Tibial nerve (tissue), 3 donors: ENCODE measurements around the gene CCDC180.

Experiments used
- CTCF ChIP-seq, 5 experiments: fragments of 200-600 bp in 3 of 5; fragments of 450-650 bp in 2 of 5; sonication (generic) in 3 of 5; IDR thresholded peaks; one replicate each; pipeline ENCODE4 v1.5.1; 2016 to 2019; ENCODE audit warnings: antibody characterized with exemption in 5 of 5, mild to moderate bottlenecking in 3 of 5, moderate library complexity in 2 of 5
- POLR2A ChIP-seq, 2 donors: fragments of 450-650 bp; IDR thresholded peaks; one replicate each; pipeline ENCODE4 v1.6.1; 2017; ENCODE audit warnings: antibody characterized with exemption in 2 of 2, mild to moderate bottlenecking in 2 of 2, moderate library complexity in 2 of 2

DNA sequence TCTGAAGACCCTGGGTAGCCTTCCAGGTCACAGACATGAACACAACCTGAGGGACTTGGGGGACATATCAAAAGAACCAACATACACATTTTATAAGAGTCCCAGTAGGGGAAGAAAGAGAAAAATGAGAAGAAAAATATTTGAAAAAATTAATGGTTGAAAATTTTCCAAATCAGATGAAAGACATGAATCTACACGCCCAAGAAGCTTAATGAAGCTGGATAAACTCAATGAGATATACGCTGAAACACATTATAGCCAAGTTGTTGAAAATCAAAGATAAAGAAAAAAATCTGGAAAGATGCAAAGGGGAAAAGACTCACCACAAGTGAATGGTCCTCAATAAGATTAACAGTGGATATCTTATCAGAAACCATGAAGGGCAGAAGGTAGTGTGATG lies 9.6 kb upstream of the CCDC180 start:
- no peak for TF ChIP-seq CTCF (IDR thresholded peaks at IDR 0.05)
- no peak for TF ChIP-seq POLR2A (IDR thresholded peaks at IDR 0.05)
